ENCODE measurements around the gene GAGE12J.

The GAGE12J gene

DNA sequence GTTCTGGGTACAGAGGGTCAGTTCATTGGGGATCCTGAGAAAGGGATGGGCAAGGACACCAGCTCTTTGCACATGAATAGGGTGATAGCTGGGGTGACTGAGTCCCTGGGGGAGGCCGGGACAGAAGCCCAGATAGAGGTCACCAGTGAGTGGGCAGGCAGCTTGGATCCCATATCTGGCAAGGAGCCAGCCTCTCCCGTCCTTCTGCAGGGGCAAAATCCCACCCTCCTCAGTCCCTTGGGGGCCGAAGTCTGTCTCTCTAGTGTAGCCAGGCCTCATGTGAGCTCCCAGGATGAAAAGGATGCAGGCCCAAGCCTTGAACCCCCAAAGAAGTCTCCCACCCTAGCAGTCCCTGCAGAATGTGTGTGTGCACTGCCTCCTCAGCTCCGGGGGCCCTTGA is 35.3 kb upstream of the GAGE12J start:
- TF ChIP-seq EZH2 (IDR thresholded peaks at IDR 0.05; ENCODE audit: borderline replicate concordance, low read length): no peak
- TF ChIP-seq, protein P1, sequence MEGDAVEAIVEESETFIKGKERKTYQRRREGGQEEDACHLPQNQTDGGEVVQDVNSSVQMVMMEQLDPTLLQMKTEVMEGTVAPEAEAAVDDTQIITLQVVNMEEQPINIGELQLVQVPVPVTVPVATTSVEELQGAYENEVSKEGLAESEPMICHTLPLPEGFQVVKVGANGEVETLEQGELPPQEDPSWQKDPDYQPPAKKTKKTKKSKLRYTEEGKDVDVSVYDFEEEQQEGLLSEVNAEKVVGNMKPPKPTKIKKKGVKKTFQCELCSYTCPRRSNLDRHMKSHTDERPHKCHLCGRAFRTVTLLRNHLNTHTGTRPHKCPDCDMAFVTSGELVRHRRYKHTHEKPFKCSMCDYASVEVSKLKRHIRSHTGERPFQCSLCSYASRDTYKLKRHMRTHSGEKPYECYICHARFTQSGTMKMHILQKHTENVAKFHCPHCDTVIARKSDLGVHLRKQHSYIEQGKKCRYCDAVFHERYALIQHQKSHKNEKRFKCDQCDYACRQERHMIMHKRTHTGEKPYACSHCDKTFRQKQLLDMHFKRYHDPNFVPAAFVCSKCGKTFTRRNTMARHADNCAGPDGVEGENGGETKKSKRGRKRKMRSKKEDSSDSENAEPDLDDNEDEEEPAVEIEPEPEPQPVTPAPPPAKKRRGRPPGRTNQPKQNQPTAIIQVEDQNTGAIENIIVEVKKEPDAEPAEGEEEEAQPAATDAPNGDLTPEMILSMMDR (IDR thresholded peaks at IDR 0.05; ENCODE audit: low read length): no peak
- Histone ChIP-seq H3K4me1 (ENCODE audit: insufficient read depth, low read length, severe bottlenecking) (no peaks in the 10 kb centered on the region), H3K9me3 (ENCODE audit: low read length) (no peaks in the 10 kb centered on the region)

DNA sequence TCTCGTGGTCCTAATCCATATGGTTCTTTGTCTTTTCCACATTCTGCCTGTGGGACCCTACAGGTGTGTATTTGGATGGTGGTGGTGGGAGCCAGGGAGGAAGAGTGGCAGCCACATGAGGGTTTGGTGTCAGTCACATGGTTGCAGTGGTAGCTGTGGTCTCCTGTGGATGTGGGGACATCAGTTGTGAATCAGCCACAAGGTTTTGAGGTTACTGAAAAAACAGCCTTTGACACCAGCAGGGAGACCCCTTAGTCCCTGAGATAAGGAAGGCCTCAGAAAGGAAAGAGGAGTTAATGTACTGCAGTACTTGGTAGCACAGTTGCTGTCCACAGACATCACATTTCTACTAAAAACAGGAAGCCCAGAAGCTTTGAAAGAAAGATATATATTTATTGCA is 34.2 kb upstream of the GAGE12J start:
- Histone ChIP-seq H3K4me2 (ENCODE audit: low read length) (no peak overlapping the region), H4K20me1 (ENCODE audit: insufficient read depth, low read length) (no peaks in the 10 kb centered on the region), H3K4me1 (ENCODE audit: insufficient read depth, low read length, severe bottlenecking) (no peaks in the 10 kb centered on the region), H3K79me2 (ENCODE audit: insufficient read depth, low read length) (no peaks in the 10 kb centered on the region), H2AFZ (ENCODE audit: low read length) (no peak overlapping the region), H3K36me3 (ENCODE audit: insufficient read depth, low read length) (no peaks in the 10 kb centered on the region; the same call in 1 of the 2 replicates), H3K9me2 (ENCODE audit: low read depth, low read length) (no peaks in the 10 kb centered on the region), H3K9ac (ENCODE audit: low read length) (no peak overlapping the region), H3F3A (ENCODE audit: insufficient read depth, low read length) (no peaks in the 10 kb centered on the region), H3K27ac (ENCODE audit: low read depth, low read length, poor library complexity, severe bottlenecking) (no peak overlapping the region), H3K27me3 (ENCODE audit: insufficient read depth, low read length) (no peaks in the 10 kb centered on the region), H3K9me3 (ENCODE audit: low read length) (no peaks in the 10 kb centered on the region), H3K4me3 (ENCODE audit: low read depth, low read length, poor library complexity, severe bottlenecking) (no peak overlapping the region)
- TF ChIP-seq, protein P1 (IDR thresholded peaks at IDR 0.05; ENCODE audit: low read length): no peak
- TF ChIP-seq EZH2 (IDR thresholded peaks at IDR 0.05; ENCODE audit: borderline replicate concordance, low read length): no peak

More for the DNA sequence above, 35.3 kb upstream of the GAGE12J start:
- Histone ChIP-seq H3K4me3 (ENCODE audit: low read depth, low read length, poor library complexity, severe bottlenecking) (no peak overlapping the region), H2AFZ (ENCODE audit: low read length) (no peak overlapping the region), H4K20me1 (ENCODE audit: insufficient read depth, low read length) (no peaks in the 10 kb centered on the region), H3K27me3 (ENCODE audit: insufficient read depth, low read length) (no peaks in the 10 kb centered on the region), H3K9ac (ENCODE audit: low read length) (no peak overlapping the region), H3K36me3 (ENCODE audit: insufficient read depth, low read length) (no peaks in the 10 kb centered on the region; the same call in 1 of the 2 replicates), H3K4me2 (ENCODE audit: low read length) (no peak overlapping the region), H3F3A (ENCODE audit: insufficient read depth, low read length) (no peaks in the 10 kb centered on the region), H3K79me2 (ENCODE audit: insufficient read depth, low read length) (no peaks in the 10 kb centered on the region), H3K9me2 (ENCODE audit: low read depth, low read length) (no peaks in the 10 kb centered on the region), H3K27ac (ENCODE audit: low read depth, low read length, poor library complexity, severe bottlenecking) (no peak overlapping the region)

DNA sequence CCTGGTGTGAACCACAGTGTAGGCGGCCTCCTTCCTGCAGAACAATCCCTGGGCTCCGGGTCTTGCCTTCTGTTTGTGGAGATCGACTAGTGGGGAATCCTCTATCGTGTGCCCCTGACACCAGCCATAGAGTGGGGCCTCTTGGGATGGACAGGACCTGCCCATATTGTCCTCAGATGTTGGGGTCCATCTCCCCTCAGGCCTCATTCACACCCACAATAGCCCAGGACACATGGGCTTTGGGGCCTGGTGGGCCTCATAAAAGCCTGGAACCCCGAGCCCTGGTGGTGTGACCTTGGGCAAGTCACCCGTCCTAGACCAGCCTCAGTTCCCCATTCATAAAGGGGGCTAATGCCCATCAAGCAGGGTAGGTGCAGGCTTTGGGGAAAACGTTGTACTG is 31.6 kb upstream of the GAGE12J start:
- Histone ChIP-seq H3K9me3 (ENCODE audit: low read length) (no peaks in the 10 kb centered on the region), H3K9me2 (ENCODE audit: low read depth, low read length) (no peaks in the 10 kb centered on the region), H3F3A (ENCODE audit: insufficient read depth, low read length) (no peaks in the 10 kb centered on the region), H3K4me3 (ENCODE audit: low read depth, low read length, poor library complexity, severe bottlenecking) (no peak overlapping the region), H3K27me3 (ENCODE audit: insufficient read depth, low read length) (no peaks in the 10 kb centered on the region), H2AFZ (ENCODE audit: low read length) (no peak overlapping the region), H3K4me1 (ENCODE audit: insufficient read depth, low read length, severe bottlenecking) (no peaks in the 10 kb centered on the region), H3K27ac (ENCODE audit: low read depth, low read length, poor library complexity, severe bottlenecking) (no peak overlapping the region), H3K4me2 (ENCODE audit: low read length) (no peak overlapping the region), H4K20me1 (ENCODE audit: insufficient read depth, low read length) (no peaks in the 10 kb centered on the region), H3K79me2 (ENCODE audit: insufficient read depth, low read length) (no peaks in the 10 kb centered on the region), H3K9ac (ENCODE audit: low read length) (no peak overlapping the region), H3K36me3 (ENCODE audit: insufficient read depth, low read length) (no peaks in the 10 kb centered on the region; the same call in 1 of the 2 replicates)
- no peak for TF ChIP-seq EZH2 (IDR thresholded peaks at IDR 0.05; ENCODE audit: borderline replicate concordance, low read length)
- TF ChIP-seq, protein P1 (IDR thresholded peaks at IDR 0.05; ENCODE audit: low read length): no peak

All from OCI-LY1 (cell line).